SK-N-SH treated with all-trans-retinoic acid at 6 μM for 48 hours (cell line): ENCODE results near the gene SDC4.

Experiments used
- ARNTL ChIP-seq: fragments of 450-650 bp; formaldehyde crosslinking; IDR thresholded peaks from 2 replicates; pipeline ENCODE4 v1.5.0; 2020; ENCODE audit warnings: low read depth, mild to moderate bottlenecking, moderate library complexity, borderline replicate concordance
- CSDC2 ChIP-seq: fragments of 250-450 bp; sonication (Bioruptor Pico); IDR thresholded peaks from 2 replicates; pipeline ENCODE4 v1.5.0; 2020; ENCODE audit warnings: mild to moderate bottlenecking, moderate library complexity
- PPARA ChIP-seq: fragments of 250-450 bp; sonication (Bioruptor Pico); IDR thresholded peaks from 2 replicates; pipeline ENCODE4 v1.5.0; 2020; ENCODE audit warnings: mild to moderate bottlenecking, borderline replicate concordance
- RARB ChIP-seq: fragments of 250-450 bp; sonication (Bioruptor Pico); IDR thresholded peaks from 2 replicates; pipeline ENCODE4 v1.8.0; 2021; ENCODE audit warnings: mild to moderate bottlenecking, moderate library complexity
- SNAI2 ChIP-seq: fragments of 250-450 bp; sonication (Bioruptor Pico); IDR thresholded peaks from 2 replicates; pipeline ENCODE4 v1.5.0; 2020; ENCODE audit warnings: mild to moderate bottlenecking, moderate library complexity
- TCF4 ChIP-seq: fragments of 250-450 bp; sonication (Bioruptor Pico); IDR thresholded peaks from 2 replicates; pipeline ENCODE4 v1.8.0; 2021; ENCODE audit warnings: mild to moderate bottlenecking, moderate library complexity, borderline replicate concordance
- TOX ChIP-seq: fragments of 250-450 bp; sonication (Bioruptor Pico); IDR thresholded peaks from 2 replicates; pipeline ENCODE4 v1.8.0; 2021; ENCODE audit warnings: mild to moderate bottlenecking, moderate library complexity, borderline replicate concordance
- ZC3H10 ChIP-seq: fragments of 250-450 bp; sonication (Bioruptor Pico); IDR thresholded peaks from 2 replicates; pipeline ENCODE4 v1.5.1; 2021; ENCODE audit warnings: mild to moderate bottlenecking, moderate library complexity
- ZFP3 ChIP-seq: fragments of 250-450 bp; sonication (Bioruptor Pico); IDR thresholded peaks from 2 replicates; pipeline ENCODE4 v1.5.0; 2020; ENCODE audit warnings: mild to moderate bottlenecking, moderate library complexity
- ZNF565 ChIP-seq: fragments of 450-650 bp; formaldehyde crosslinking; conservative IDR thresholded peaks from 2 replicates; pipeline ENCODE4 v1.5.0; 2020; ENCODE audit warnings: low read depth, mild to moderate bottlenecking, moderate library complexity
- ZNF8 ChIP-seq: fragments of 450-650 bp; formaldehyde crosslinking; IDR thresholded peaks from 2 replicates; pipeline ENCODE4 v1.5.0; 2020; ENCODE audit warnings: mild to moderate bottlenecking, moderate library complexity

DNA sequence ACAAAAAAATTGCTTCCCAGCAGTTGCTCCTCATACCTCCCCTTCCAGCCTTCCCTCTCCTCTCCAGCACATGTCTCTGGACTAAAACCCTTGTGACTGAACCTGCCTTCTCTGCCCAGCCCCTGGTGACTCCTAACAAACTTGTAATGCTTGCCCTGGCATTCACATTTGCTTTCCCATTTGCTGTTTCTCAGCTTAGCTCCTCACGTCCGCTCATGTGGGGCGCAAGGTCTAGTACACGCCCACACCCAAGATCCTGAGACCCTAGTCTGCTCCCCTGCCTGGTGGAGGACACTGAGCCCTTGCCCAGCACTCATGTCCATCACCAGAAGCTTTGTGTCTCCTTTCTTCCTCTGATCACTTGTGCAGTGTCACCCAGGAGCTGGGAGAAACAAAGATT, 59.8 kb downstream of the SDC4 start:
- TF ChIP-seq SNAI2 (CRISPR knock-in tag), result no peak
- TF ChIP-seq ZFP3, result no peak
- TF ChIP-seq TCF4 (CRISPR knock-in tag), result no peak
- TF ChIP-seq ARNTL (CRISPR knock-in tag), result no peak
- TF ChIP-seq CSDC2 (CRISPR knock-in tag), result no peak
- no peak for TF ChIP-seq ZNF565
- TF ChIP-seq PPARA (CRISPR knock-in tag), result no peak
- no peak for TF ChIP-seq RARB
- TF ChIP-seq ZNF8 (CRISPR knock-in tag), result no peak
- TF ChIP-seq ZC3H10 (CRISPR knock-in tag), result no peak
- TF ChIP-seq TOX (CRISPR knock-in tag), result no peak
